ENCODE data around the gene KRT14.
A peak's percentile ranks its signal among the peaks of the same experiment; 100 is the strongest.

The KRT14 gene

DNA sequence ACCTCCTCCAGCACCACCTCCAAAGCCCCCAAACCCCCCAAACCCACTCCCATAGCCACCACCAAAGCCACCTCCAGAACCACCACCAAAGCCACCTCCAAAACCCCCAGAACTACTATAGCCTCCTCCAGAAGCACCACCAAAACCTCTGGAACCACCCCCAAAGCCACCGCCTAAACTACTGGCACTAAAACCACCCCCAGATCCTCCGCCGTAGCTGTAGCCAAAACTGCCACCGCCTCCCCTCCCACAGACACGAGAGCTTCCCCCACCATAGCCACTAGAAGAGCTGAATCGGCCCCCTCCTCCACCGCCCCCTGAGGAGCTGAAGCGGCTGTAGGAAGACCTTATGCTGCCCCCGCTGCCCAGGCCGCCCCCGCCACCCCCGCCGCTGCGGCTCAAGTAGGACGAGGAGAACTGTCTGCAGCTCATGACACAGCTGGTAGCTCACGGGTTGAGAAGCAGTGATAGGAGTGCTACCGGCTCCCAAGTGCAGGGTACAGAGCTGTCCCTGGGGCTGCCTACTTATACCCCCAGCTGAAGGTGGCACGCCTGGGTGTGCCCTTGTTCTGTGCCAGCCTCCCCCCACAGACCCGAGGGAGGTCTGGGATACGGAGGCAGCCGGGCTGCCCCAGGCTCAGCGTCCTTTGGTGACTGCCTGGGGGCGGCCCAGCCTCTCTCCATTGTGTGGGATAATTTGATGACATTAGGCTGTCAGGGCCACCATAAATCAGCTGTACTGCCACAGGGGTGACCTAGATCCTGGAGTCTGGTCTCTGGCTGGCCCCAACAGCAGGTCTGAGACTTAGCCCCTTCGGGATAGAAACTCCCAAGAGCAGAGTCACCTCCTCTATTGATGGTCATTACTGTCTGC is 14.9 kb downstream of the KRT14 start, which contains the start of gene KRT9:
Gene KRT9 (minus strand): TSS at position 499 of the 874 bp plus-strand sequence. CDS start 67 bp downstream, at position 432.
- no peak for DNase-seq (ENCODE audit: low read depth)
- H3K4me3 ChIP-seq (ENCODE audit: low read depth, low read length): no peak within 1 kb of the TSS
- TF ChIP-seq, protein P1, sequence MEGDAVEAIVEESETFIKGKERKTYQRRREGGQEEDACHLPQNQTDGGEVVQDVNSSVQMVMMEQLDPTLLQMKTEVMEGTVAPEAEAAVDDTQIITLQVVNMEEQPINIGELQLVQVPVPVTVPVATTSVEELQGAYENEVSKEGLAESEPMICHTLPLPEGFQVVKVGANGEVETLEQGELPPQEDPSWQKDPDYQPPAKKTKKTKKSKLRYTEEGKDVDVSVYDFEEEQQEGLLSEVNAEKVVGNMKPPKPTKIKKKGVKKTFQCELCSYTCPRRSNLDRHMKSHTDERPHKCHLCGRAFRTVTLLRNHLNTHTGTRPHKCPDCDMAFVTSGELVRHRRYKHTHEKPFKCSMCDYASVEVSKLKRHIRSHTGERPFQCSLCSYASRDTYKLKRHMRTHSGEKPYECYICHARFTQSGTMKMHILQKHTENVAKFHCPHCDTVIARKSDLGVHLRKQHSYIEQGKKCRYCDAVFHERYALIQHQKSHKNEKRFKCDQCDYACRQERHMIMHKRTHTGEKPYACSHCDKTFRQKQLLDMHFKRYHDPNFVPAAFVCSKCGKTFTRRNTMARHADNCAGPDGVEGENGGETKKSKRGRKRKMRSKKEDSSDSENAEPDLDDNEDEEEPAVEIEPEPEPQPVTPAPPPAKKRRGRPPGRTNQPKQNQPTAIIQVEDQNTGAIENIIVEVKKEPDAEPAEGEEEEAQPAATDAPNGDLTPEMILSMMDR (conservative IDR thresholded peaks at IDR 0.05; ENCODE audit: low read depth, low read length): no peak

DNA sequence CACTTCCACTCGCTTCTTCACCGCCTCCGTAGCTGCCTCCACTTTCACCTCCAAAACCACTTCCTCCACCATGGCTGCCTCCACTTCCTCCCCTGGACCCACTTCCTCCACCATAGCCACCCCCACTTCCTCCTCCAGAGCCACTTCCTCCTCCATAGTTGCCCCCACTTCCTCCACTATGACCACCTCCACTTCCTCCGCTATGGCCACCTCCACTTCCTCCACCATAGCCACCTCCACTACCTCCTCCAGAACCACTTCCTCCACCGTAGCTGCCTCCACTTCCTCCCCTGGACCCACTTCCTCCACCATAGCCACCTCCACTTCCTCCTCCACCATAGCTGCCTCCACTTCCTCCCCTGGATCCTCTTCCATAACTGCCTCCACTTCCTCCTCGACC is 19.4 kb downstream of the KRT14 start:
- H3K4me3 ChIP-seq (ENCODE audit: low read depth, low read length): no peak overlapping the region
- DNase-seq (ENCODE audit: low read depth): no peak
- TF ChIP-seq, protein P1 (conservative IDR thresholded peaks at IDR 0.05; ENCODE audit: low read depth, low read length): no peak

DNA sequence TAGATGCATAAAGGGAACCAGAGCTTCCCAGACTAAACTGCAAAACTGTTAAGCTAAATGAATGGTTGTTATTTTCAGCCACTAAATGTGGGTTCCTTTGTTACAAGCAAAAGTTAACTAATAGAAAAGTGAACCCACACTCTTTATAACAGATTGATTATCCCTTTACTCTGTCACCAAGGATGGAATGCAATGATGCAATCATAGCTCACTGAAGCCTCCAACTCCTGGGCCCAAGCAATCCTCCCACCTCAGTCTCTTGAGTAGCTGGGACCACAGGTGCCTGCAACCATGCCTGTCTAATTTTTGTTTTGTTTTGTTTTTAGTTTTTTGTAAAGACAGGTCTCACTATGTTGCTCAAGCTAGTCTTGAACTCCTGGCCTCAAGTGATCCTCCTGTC is 21.4 kb downstream of the KRT14 start:
- no peak overlapping the region for H3K4me3 ChIP-seq (ENCODE audit: low read depth, low read length)
- DNase-seq (ENCODE audit: low read depth): no peak
- TF ChIP-seq, protein P1 (conservative IDR thresholded peaks at IDR 0.05; ENCODE audit: low read depth, low read length): no peak

DNA sequence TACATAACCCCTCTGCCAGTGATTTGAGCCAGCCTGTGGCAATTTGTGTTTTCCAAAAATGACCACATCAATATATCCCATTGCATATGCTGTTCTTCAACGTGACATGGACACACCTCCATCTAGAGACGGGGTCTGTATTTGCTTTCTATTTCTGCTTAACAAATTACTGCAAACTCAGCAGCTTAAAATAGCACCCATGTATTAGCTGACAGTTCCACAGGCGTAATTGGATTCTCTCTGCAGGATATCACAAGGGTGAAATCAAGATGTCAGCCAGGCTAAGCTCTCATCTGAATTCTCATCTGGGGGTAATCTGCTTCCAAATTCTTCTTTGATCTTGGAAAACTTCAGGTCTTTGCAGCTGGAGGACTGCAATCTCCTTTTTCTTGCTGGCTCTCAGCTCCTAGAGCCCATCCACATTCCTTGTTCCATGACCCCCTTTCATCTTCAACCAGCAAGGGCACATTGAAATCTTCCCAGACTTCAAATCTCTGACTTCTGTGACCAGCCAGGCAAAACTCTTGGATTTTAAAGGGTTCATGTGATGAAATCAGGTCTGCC is 23.0 kb downstream of the KRT14 start:
- no peak for DNase-seq (ENCODE audit: low read depth)
- H3K4me3 ChIP-seq (ENCODE audit: low read depth, low read length): no peak overlapping the region
- TF ChIP-seq, protein P1 (conservative IDR thresholded peaks at IDR 0.05; ENCODE audit: low read depth, low read length): no peak

DNA sequence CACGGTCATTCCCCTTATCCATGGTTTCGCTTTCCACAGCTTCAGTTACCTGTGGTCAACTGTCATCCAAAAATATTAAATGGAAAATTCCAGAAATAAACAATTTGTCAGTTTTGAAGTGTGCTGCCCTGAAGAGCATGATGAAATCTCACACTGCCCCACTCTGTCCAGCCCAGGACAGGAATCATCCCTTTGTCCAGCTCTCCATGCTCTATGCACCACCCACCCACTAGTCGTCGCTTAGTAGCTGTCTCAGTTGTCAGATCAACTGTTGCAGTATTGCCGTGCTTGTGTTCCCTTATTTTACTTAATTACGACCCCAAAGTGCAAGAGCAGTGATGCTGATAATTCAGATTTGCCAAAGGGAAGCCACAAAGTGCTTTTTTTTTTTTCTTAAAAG is 25.1 kb downstream of the KRT14 start:
- TF ChIP-seq, protein P1 (conservative IDR thresholded peaks at IDR 0.05; ENCODE audit: low read depth, low read length): no peak
- no peak overlapping the region for H3K4me3 ChIP-seq (ENCODE audit: low read depth, low read length)
- no peak for DNase-seq (ENCODE audit: low read depth)

DNA sequence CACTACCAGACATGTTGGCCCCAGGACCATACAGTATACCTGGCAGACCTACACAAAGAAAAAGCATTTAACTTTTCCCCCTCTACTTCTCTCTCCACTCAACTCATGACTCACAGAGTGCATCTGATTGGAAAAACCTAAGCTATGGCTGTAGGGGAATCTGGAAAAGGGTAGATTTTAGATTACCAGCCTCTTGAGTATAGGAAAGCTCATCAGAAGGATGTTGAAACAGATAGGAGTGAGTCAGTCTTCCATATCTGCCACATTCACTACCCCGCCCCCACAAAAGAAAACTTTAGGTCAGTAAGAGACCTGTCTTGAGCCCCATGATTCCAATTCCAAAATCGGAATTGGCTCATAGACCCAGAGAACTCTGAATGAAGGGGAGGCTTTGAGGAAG is 27.1 kb downstream of the KRT14 start:
- TF ChIP-seq, protein P1 (conservative IDR thresholded peaks at IDR 0.05; ENCODE audit: low read depth, low read length): no peak
- H3K4me3 ChIP-seq (ENCODE audit: low read depth, low read length): no peak overlapping the region
- peak; percentile 35 for DNase-seq (ENCODE audit: low read depth)

Measured in choroid plexus epithelial cell (primary cell).